ENCODE results near the gene RGS17. TPM values are rescaled to one million over a fixed set of nuclear protein-coding genes. Genes with fewer than 3 reads are reported as not detected.
"Not testable (repeated sequence)": the region's sequence is repeated elsewhere in the genome, so short reads cannot be mapped to it uniquely, and the experiment has no call there.

The RGS17 gene
- total RNA-seq, 1 donor from 2014 or later = 0.69 TPM

- peak; percentile 58 for DNase-seq
Measured at GRCh38 chr6:152983637-152984512, 147.2 kb downstream of the RGS17 start.

GRCh38 chr6:152982904-152983636, 148.0 kb downstream of the RGS17 start, which contains the start of gene FBXO5:
FBXO5 (minus strand) TSS chr6:152983041; CDS start chr6:152982959, 82 bp downstream.
- DNase-seq = peak; percentile 97

DNA sequence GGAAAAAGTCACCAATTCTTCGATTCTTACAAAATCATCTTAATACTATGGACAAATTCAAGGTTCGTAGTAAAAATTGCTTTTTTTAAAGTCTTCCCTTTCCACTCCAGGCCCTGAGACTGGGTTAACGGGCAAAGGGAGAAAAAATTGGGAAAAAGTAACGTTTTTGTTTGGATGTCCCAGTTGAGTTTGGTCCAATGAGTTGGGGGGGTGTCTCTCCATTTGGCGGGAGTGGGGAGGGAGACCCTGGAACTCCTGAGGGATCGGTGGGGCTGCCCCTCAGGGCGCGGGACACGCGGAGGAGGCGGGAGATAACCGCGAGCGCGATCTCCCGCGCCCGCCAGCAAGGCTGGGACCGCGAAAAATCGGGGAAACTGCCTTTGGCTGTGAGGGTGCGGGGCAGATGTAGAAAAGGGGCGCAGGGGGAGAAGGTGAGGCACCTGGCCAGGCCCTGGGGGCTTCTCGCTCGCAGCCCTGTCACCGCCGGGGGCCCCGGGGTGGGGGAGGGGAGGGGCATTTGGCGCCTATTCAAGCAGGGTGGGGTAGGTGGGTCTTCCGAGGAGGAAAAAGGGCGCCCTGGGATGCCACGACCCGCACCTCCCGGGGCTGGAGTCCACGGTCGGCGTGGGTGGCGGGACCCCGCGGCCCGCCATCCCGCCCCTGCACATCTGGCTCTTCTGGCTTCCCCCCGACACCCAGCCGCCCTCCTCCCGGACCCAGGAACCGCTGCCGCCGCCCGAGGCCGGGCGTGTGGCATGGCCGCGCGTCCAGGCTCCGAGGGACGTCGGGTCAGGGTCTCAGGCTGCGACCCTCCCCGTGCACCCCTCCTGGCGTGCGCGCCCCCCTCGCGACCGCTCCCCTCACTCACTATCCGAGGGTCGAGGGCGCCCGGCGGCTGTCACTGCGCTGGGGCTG, 148.8 kb downstream of the RGS17 start:
- no peak for DNase-seq

DNA sequence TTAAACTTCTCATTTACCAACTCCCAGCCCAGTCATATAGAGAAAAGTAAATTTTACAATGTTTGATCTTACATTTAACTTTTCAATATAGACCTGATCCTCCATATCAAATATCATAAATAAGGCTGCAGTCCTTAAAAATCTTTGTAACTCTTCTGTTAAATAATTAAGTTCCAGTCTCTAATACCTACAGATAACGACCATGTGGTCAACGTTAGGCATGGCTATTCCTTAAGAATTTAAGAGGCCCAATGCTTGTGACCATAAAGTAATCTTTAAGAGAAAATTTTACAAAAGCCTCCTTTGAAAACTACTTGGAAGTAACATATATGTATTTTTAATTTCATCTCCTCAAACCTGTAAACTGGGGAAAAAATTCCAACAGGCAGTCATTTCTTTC, 149.9 kb downstream of the RGS17 start:
- DNase-seq = no peak

DNA sequence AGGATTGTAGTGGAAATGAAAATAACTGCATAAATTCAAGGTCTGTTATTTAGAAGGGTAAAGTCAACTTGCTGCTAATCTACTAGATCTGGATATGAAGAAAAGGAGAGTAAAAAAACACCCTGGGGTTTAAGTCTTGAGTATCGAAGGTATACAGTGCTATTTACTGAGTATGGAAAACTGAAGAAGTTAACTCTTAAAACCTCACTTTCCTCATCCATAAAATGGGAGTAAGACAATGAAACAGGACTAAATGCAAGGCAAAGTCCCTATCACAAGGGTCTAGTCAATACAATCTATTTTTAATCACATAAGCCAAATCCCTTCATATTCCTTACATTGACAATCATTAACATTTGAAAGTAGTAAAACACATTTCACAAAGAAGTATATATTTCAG, 150.4 kb downstream of the RGS17 start:
- no peak for DNase-seq

DNA sequence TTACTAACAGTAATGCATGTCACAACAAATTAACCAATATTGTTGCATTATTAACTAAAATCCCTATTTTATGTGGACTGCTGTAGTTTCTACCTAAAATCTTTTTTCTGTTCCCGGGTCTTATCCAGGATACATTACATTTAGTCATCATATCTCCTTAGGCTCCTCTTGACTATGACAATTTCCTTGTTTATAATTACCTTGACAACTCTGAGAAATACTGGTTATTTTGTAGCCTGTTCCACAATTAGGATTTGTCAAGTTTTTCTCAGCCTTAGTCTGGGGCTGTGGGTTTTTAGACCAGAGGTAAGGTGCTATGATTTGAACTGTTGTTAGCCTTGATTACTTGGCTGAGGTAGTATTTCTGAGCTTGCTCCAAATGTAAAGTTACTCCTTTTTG, 152.0 kb downstream of the RGS17 start:
- no peak for DNase-seq

DNA sequence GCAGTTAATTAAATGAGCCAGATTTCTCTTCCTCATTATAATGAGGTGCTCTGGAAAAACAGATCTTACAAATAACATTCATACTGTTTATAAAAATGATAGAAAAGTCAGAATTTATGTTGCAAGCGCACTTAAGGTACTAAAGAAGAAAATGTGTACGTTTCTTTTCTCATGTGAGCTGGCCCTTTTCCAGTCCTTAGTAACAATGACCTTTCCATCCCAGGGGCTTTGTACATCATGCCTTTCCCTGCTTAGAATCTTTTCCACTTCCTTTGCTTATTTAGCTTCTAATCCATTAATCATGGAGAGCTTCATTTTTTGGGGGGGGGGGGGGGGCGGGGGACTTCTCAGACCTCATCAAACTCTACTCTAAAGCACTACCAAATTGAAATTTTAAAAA, 153.0 kb downstream of the RGS17 start:
- no peak for DNase-seq

DNA sequence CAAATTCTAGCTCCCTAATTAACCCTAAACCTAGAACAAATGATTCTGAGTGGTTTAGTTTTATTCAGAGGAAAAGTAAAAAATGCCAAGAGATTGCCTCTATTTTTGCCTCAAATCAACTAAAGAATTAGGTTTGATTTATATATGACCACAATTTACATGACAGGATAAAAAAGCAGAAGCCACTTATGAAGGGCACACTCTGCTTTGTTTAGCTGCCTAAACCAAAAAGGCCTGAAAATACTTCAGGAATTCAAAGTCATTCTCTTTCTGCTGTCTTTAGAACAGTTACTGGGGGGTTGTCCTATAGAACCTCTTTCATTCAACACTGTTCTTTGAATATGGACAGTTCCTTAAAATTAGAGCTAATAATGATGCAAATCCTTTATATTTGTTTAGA, 153.5 kb downstream of the RGS17 start:
- no peak for DNase-seq

GRCh38 chr6:152976749-152977148, 154.3 kb downstream of the RGS17 start:
- no peak for DNase-seq

GRCh38 chr6:152975204-152975915, 155.7 kb downstream of the RGS17 start:
- DNase-seq = no peak

- DNase-seq = no peak
Measured at GRCh38 chr6:152973916-152974315, 157.2 kb downstream of the RGS17 start.

DNA sequence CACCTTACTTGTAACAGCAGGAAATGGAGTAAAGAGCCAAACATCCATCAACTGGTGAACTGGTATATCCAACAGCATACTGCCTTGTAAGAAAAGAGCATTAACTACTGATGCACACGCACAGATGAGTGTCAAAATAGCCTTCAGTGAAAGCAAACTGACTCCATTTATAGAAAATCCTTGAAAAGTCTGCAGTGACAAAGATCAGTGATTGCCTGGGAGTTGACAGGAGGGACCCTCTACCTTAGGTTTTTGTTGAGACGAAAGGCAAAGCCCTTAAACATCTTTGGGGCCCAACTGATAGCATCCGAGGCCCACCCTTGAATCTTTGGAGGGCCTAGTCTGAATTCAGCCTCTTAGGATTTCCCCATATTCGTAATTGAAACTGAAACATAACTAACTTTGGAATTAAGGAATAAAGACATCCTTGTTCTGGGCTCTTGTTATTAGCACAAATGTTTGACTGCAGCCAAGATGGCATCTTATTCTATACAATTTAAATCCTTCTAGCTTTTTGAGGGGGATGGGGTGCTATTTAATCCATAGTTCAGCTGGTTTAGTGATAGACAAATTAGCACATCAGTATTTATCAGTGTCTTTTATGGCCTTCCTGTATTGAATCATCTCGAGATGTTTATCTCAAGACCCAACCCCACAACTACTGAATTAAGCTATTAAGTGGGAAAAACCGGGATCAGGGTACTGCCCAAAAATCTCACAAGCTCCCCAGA, 161.2 kb downstream of the RGS17 start:
- DNase-seq = no peak

DNA sequence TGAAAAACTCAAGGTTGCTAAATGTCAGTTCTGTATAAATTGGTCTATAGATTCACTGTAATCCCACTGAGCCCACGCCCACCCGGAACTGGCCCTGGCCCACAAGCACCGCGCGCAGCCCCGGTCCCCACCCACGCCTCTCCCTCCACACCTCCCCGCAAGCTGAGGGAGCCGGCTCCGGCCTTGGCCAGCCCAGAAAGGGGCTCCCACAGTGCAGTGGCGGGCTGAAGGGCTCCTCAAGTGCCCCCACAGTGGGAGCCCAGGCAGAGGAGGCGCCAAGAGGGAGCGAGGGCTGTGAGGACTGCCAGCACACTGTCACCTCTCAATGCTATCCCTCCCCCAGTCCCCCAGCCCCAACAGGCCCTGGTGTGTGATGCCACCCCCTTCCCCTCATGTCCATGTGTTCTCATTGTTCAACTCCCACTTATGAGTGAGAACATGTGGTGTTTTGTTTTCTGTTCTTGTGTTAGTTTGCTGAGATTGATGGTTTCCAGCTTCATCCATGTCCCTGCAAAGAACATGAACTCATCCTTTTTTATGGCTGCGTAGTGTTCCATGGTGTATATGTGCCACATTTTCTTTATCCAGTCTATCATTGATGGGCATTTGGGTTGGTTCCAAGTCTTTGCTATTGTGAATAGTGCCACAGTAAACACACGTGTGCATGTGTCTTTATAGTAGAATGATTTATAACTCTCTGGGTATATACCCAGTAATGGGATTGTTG, 164.8 kb downstream of the RGS17 start:
- DNase-seq = not testable (repeated sequence)

DNA sequence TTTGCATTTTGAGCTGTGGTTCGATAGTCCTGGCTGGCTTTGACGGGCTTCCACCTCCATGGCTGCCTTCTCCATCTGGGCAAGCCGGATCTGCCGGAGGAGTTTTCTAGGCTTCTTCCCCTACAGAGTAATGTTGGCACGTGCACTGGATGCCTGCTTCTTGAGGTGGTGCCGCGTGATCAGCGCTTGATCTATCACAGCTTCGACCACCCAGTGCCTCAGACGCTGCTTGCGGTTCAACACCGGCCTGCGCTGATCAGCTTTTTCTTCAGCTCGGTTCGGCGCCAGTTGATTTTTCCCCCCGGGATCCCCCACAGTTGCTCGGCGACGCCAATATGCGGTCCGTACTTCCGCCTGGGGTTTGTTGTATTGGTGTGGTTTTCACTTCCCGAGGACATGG, 171.7 kb downstream of the RGS17 start:
- DNase-seq = no peak

- DNase-seq = no peak
Measured at GRCh38 chr6:152957796-152958195, 173.3 kb downstream of the RGS17 start.

Small RNAs within 50 kb of the gene (small RNA-seq; reads per million reads assigned to genes)
- gene AL080276.1 (ENCODE audit: low replicate concordance) (not detected), gene RNA5SP224 (ENCODE audit: low replicate concordance) (not detected)

Other genes starting within 250 kb of the RGS17 start
- gene FBXO5, start 148.2 kb downstream of the RGS17 start, total RNA-seq = 11.4 TPM
- 15.9 TPM for gene MTRF1L, start 128.6 kb downstream of the RGS17 start, total RNA-seq